NCI-H2081 treated with DMSO at 0.1 percent for 48 hours (cell line): ENCODE results near the gene WDR43.

Source experiments
- DNase-seq: peaks from one replicate; lab custom pipeline; 2025; lab: John Stamatoyannopoulos, UW

Gene WDR43

GRCh38 chr2:28994074-28994473 is 99.6 kb downstream of the WDR43 start:
- DNase-seq, result no peak

DNA sequence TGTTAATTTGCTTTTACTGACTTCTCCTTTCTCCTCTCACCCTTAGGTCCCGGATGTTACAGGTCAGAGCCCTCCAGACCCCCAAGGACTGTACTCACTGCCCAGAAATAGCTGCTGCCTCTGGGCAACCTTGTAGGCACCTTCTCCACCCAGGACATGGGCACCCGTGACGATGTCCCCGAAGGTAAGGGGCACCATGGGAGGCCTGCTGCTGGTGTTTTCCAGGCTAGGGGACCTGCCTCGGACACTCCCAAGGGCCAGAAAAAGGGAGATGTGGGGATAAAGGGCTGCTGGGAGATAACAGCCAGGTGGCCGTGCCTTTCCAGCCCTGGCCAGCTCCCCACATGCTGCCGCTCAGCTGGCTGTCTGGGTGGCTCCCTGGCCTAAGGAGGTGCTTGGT is 100.2 kb downstream of the WDR43 start:
- no peak for DNase-seq

DNA sequence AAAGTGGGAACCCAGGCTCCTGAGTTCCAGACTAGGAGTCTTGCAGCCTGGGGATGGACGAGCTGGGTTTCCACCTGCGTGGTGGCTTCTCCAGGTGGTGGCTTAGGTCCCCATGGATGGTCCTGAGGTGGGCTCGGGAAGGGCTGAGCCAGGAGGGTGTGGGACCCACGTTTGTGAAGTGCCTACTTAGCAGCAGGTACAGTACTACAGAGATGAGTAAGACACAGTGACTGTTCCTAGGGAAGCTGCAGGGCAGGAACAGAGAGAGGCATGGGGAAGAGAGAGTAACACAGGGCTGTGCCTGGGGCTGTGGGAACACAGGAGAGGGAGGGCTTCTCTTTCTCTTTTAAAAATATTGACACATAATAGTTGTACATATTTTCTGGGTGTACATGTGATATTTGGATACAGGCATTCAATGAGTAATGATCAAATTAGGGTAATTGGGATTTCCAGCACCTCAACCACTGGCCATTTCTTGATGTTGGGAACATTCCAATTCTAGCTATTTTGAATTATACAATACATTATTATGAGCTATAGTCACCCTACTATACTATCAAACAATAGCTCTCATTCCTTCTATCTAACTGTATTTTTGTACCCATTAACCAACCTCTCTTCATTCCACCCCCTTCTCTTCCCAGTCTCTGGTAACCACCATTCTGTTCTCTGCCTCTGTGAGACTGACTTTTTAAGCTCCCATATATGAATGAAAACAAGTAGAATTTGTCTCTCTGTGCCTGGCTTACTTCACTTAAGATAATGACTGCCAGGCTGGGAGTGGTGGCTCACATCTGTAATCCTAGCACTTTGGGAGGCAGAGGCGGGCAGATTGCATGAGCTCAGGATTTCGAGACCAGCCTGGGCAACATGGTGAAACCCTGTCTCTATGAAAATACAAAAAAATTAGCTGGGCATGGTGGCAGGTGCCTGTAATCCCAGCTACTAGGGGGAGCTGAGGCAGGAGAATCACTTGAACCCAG is 101.6 kb downstream of the WDR43 start:
- no peak for DNase-seq

DNA sequence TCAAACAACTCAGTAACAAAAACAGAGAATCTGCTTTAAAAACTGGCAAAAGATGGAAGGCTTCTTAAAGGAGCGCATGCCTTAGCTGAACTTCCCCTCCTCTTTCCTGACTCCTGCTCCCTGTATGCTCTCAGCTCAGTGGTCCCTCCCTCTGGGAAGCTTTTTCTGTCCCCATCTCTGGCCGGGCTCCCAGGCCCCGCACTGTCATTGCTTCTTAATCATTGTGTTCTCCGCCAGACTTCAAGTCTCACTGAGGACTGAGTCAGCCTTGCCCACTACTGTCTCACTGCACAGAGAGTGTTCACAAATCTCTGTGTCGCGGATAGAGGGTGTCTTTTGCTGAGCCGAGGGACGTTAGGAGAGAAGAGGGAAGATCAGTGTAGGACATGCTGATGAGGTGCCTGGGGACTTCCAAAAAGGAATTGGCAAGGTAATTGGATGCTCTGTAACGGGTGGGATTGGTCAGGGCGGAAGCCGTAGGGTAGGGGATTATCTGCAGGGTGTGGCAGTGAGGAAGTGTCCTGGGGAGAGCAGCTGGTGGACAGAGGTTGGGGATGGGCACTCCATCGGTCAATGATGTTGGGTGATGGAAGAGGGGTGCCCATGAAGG is 102.9 kb downstream of the WDR43 start:
- DNase-seq, result no peak
